Measurements from ENCODE around the gene CLSTN2. TPM values are rescaled to one million over a fixed set of nuclear protein-coding genes. Genes with fewer than 3 reads are reported as not detected.

The CLSTN2 gene
- total RNA-seq: 0.05 TPM in 1 of 2 replicates, not detected in the other

GRCh38 chr3:139935016-139935865 is at the start of gene CLSTN2:
TSS of gene CLSTN2 (plus strand) at chr3:139935185.

All from mammary microvascular endothelial cell (primary cell).